IMR-90 (cell line): ENCODE data around the gene SEC31B. TPM values are rescaled to one million over a fixed set of nuclear protein-coding genes. Genes with fewer than 3 reads are reported as not detected.
A peak's percentile ranks its signal among the peaks of the same experiment; 100 is the strongest.

Source experiments
- ATAC-seq: fragments of 200-7000 bp; cut with Tn5 transposase; 2 replicates; pipeline ENCODE4 v1.9.1; 2020; ENCODE audit warnings: low read depth, mild to moderate bottlenecking, moderate library complexity
- BruUV-seq: library from RNA; stranded (reverse); fragments of 400-500 nt; replicated peaks from 2 replicates; lab custom pipeline; 2021; lab: Mats Ljungman, UMichigan
- CTCF ChIA-PET: fragments of 300-600 bp; formaldehyde crosslinking; extraction: SDS; loops from one replicate; lab custom pipeline; 2021; ENCODE audit warnings: antibody characterized with exemption; lab: Yijun Ruan, JAX
- POLR2A ChIA-PET: fragments of 300-600 bp; sonication (Branson Sonifier 250); formaldehyde crosslinking; loops from one replicate; lab custom pipeline; 2022; ENCODE audit warnings: antibody characterized with exemption; ENCODE audit not compliant: unreplicated experiment; lab: Charles Lee
- DNase-seq: peaks from one replicate; pipeline ENCODE4 v3.0.0; 2013
- H2AFZ ChIP-seq: replicated peaks from 2 replicates; pipeline ENCODE3; 2013; ENCODE audit warnings: low read length, mild to moderate bottlenecking; ENCODE audit not compliant: poor library complexity
- H2AK5ac ChIP-seq: 2 replicates; pipeline ENCODE4 v1.6.1; 2013; ENCODE audit warnings: low read depth, low read length, inconsistent platforms
- H2AK9ac ChIP-seq: replicated peaks from 2 replicates; pipeline ENCODE3; 2013; ENCODE audit warnings: mild to moderate bottlenecking, low read depth, low read length, moderate library complexity; ENCODE audit not compliant: poor library complexity
- H2BK120ac ChIP-seq: 2 replicates; pipeline ENCODE4 v1.6.1; 2013; ENCODE audit warnings: low read depth, low read length, inconsistent platforms
- H2BK15ac ChIP-seq: 3 replicates; pipeline ENCODE4 v1.6.1; 2013; ENCODE audit warnings: low read depth, low read length, inconsistent platforms
- H2BK20ac ChIP-seq: 2 replicates; pipeline ENCODE4 v1.6.1; 2013; ENCODE audit warnings: low read depth, mild to moderate bottlenecking, inconsistent platforms, low read length, moderate library complexity
- H2BK5ac ChIP-seq: 2 replicates; pipeline ENCODE4 v1.6.1; 2013; ENCODE audit warnings: mild to moderate bottlenecking, low read depth, low read length, inconsistent platforms; ENCODE audit not compliant: poor library complexity, severe bottlenecking
- H3K14ac ChIP-seq: replicated peaks from 2 replicates; pipeline ENCODE4 v1.6.1; 2013; ENCODE audit warnings: low read depth, low read length, inconsistent platforms
- H3K18ac ChIP-seq: 2 replicates; pipeline ENCODE4 v1.6.1; 2013; ENCODE audit warnings: low read depth, low read length, control low read depth
- H3K23ac ChIP-seq: 2 replicates; pipeline ENCODE4 v1.6.1; 2013; ENCODE audit warnings: low read depth, low read length, inconsistent platforms
- H3K27ac ChIP-seq: 2 replicates; pipeline ENCODE4 v1.5.1; 2013; ENCODE audit warnings: mild to moderate bottlenecking, control low read depth, low read length; ENCODE audit not compliant: insufficient read depth
- H3K27me3 ChIP-seq: 2 replicates; pipeline ENCODE4 v1.6.1; 2013; ENCODE audit warnings: low read length; ENCODE audit not compliant: control insufficient read depth, insufficient read depth
- H3K36me3 ChIP-seq: 2 replicates; pipeline ENCODE4 v1.6.1; 2013; ENCODE audit warnings: low read length, mixed read lengths; ENCODE audit not compliant: control insufficient read depth, insufficient read depth
- H3K4ac ChIP-seq: 2 replicates; pipeline ENCODE4 v1.6.1; 2013; ENCODE audit warnings: low read depth, low read length, inconsistent platforms
- H3K4me1 ChIP-seq: 2 replicates; pipeline ENCODE4 v1.6.1; 2013; ENCODE audit warnings: low read length, mixed read lengths; ENCODE audit not compliant: control insufficient read depth, insufficient read depth
- H3K4me2 ChIP-seq: 2 replicates; pipeline ENCODE4 v1.6.1; 2013; ENCODE audit warnings: low read depth, mild to moderate bottlenecking, control low read depth, low read length, moderate library complexity
- H3K4me3 ChIP-seq: 2 replicates; pipeline ENCODE4 v1.5.1; 2013; ENCODE audit warnings: low read depth, mild to moderate bottlenecking, control low read depth, low read length, moderate library complexity; ENCODE audit not compliant: insufficient read depth
- H3K56ac ChIP-seq: 2 replicates; pipeline ENCODE4 v1.6.1; 2013; ENCODE audit warnings: low read length, inconsistent platforms; ENCODE audit not compliant: insufficient read depth; ENCODE audit errors: extremely low read depth
- H3K79me1 ChIP-seq, 2 experiments: 2 replicates each; pipeline ENCODE4 v1.6.1; 2013; ENCODE audit warnings: low read length in 2 of 2, inconsistent platforms in 1 of 2, low read depth in 1 of 2
- H3K9ac ChIP-seq: 2 replicates; pipeline ENCODE4 v1.6.1; 2013; ENCODE audit warnings: low read depth, low read length, control low read depth
- H3K9me1 ChIP-seq: 2 replicates; pipeline ENCODE4 v1.6.1; 2013; ENCODE audit warnings: low read length, inconsistent platforms; ENCODE audit not compliant: insufficient read depth
- H3K9me3 ChIP-seq: 2 replicates; pipeline ENCODE4 v1.6.1; 2013; ENCODE audit warnings: low read length; ENCODE audit not compliant: control insufficient read depth, insufficient read depth
- H4K20me1 ChIP-seq: 2 replicates; pipeline ENCODE4 v1.6.1; 2013; ENCODE audit warnings: low read length, inconsistent platforms; ENCODE audit not compliant: insufficient read depth
- H4K5ac ChIP-seq: 2 replicates; pipeline ENCODE4 v1.6.1; 2013; ENCODE audit warnings: mild to moderate bottlenecking, low read depth, low read length, control low read depth
- H4K8ac ChIP-seq, 2 experiments: 2 replicates each; pipeline ENCODE4 v1.6.1; 2013; ENCODE audit warnings: low read depth in 2 of 2, low read length in 2 of 2, control low read depth in 1 of 2, inconsistent platforms in 1 of 2
- H4K91ac ChIP-seq: 2 replicates; pipeline ENCODE4 v1.6.1; 2013; ENCODE audit warnings: low read depth, low read length, inconsistent platforms; ENCODE audit not compliant: insufficient read depth
- CEBPB ChIP-seq: IDR thresholded peaks from 2 replicates; pipeline ENCODE4 v1.6.1; 2012; ENCODE audit warnings: low read depth, low read length, improper control_type of control experiment
- CTCF ChIP-seq: conservative IDR thresholded peaks from 2 replicates; pipeline ENCODE4 v1.5.1; 2012; ENCODE audit warnings: mild to moderate bottlenecking, low read depth, low read length, improper control_type of control experiment
- ELK1 ChIP-seq: fragments of 150-350 bp; IDR thresholded peaks from 2 replicates; pipeline ENCODE4 v1.6.1; 2016; ENCODE audit warnings: low read depth, mild to moderate bottlenecking, low read length, moderate library complexity, borderline replicate concordance
- MAFK ChIP-seq: IDR thresholded peaks from 2 replicates; pipeline ENCODE4 v1.6.1; 2012; ENCODE audit warnings: low read depth, low read length, improper control_type of control experiment
- NFE2L2 ChIP-seq: fragments of 150-350 bp; IDR thresholded peaks from 2 replicates; pipeline ENCODE4 v1.6.1; 2016; ENCODE audit warnings: low read depth, mild to moderate bottlenecking, low read length
- POLR2A ChIP-seq: IDR thresholded peaks from 2 replicates; pipeline ENCODE4 v1.6.1; 2012; ENCODE audit warnings: mild to moderate bottlenecking, low read depth, low read length
- RAD21 ChIP-seq: IDR thresholded peaks from 2 replicates; pipeline ENCODE4 v1.6.1; 2012; ENCODE audit warnings: low read length, improper control_type of control experiment
- RCOR1 ChIP-seq: IDR thresholded peaks from 2 replicates; pipeline ENCODE4 v1.6.1; 2012; ENCODE audit warnings: mild to moderate bottlenecking, low read length, improper control_type of control experiment; ENCODE audit not compliant: insufficient replicate concordance
- SMC3 ChIP-seq: fragments of 150-350 bp; IDR thresholded peaks from 2 replicates; pipeline ENCODE4 v1.6.1; 2016; ENCODE audit warnings: low read depth, mild to moderate bottlenecking, antibody characterized with exemption, low read length, moderate library complexity
- USF2 ChIP-seq: fragments of 150-350 bp; IDR thresholded peaks from 2 replicates; pipeline ENCODE4 v1.6.1; 2017; ENCODE audit warnings: mild to moderate bottlenecking, antibody characterized with exemption, low read length, low read depth
- WGBS, 2 experiments: methylation state at CpG; one replicate each; pipeline versions ENCODE4 v1.1.5 to v1.1.7; 2013; ENCODE audit warnings: missing lambda C conversion rate in 2 of 2; ENCODE audit not compliant: insufficient read length in 1 of 2; ENCODE audit errors: extremely low coverage in 2 of 2; 5-methylcytosine and 5-hydroxymethylcytosine counted together
- dilution Hi-C: fragments of 300-500 bp; cut with HindIII; formaldehyde crosslinking; loops from one replicate; pipeline ENCODE4 v1.14.3; 2018; ENCODE audit warnings: low sequenced_read_pairs; ENCODE audit not compliant: unreplicated experiment
- in situ Hi-C: fragments of 300-500 bp; cut with MboI; formaldehyde crosslinking; loops from 3 replicates; pipeline ENCODE4 v1.14.3; 2019; ENCODE audit warnings: low sequenced_read_pairs, inconsistent platforms, mixed read lengths
- intact Hi-C: fragments of 100-400 bp; cut with micrococcal nuclease; formaldehyde crosslinking; loops from 2 replicates; pipeline ENCODE4 v1.10.0; 2022
- polyA plus RNA-seq, 3 experiments: library from polyadenylated mRNA; depleted of rRNA; stranded (reverse); fragments of >200 nt; gene quantifications; 2 replicates each; pipeline ENCODE4 v1.2.3, GENCODE V29; 2012; ENCODE audit warnings: low replicate concordance in 1 of 3
- total RNA-seq: library from RNA; depleted of rRNA; stranded (reverse); fragments of >200 nt; gene quantifications from 2 replicates; pipeline ENCODE4 v1.2.3, GENCODE V29; 2012

Gene SEC31B
- total and polyA plus RNA-seq, 2 of the 4 experiments (the other 2 are of a cell fraction): 1.3 to 8.1 TPM

- Histone ChIP-seq H2BK15ac (no peak overlapping the region), H4K5ac (no peak overlapping the region), H3K36me3 (peaks cover 5% of the 10 kb centered on the region), H4K8ac (no peak overlapping the region), H3K23ac (no peak overlapping the region), H2BK20ac (no peak overlapping the region), H3K9me3 (no peaks in the 10 kb centered on the region), H4K20me1 (no peaks in the 10 kb centered on the region), H3K14ac (no peak overlapping the region), H3K4ac (no peak overlapping the region), H3K56ac (no peak overlapping the region), H2BK120ac (no peak overlapping the region), H3K4me2 (peak overlapping the region; percentile 54; the same call in 1 of the 2 replicates), H2AK9ac (no peak overlapping the region), H3K18ac (no peak overlapping the region), H3K79me1 (no peaks in the 10 kb centered on the region), H2AFZ (peak overlapping the region; percentile 84), H3K9ac (no peak overlapping the region), H3K4me3 (no peak overlapping the region), H4K91ac (no peak overlapping the region), H3K27me3 (no peaks in the 10 kb centered on the region), H3K9me1 (0 out of 2 replicates have a peak, but pooled peaks cover 3% of the 10 kb centered on the region), H2AK5ac (no peak overlapping the region), H2BK5ac (no peak overlapping the region), H3K4me1 (peaks cover 5% of the 10 kb centered on the region; the same call in 1 of the 2 replicates), H3K27ac (no peak overlapping the region)
- in situ Hi-C loops: no loop called here
- ChIA-PET POLR2A (interaction anchor here (1.1 kb wide), 1 partner anchor 364 kb away, joined by 3 read pairs; no protein-coding TSS in a partner anchor), CTCF (interaction anchor here (0.6 to 2.0 kb wide), 21 partner anchors 9 to 497 kb away, joined by 3 to 25 read pairs (median 3); partner anchors contain the start of genes HIF1AN and NDUFB8)
- TF ChIP-seq NFE2L2 (no peak), SMC3 (peak; percentile 42), USF2 (no peak), POLR2A (no peak), ELK1 (no peak), CEBPB (no peak), MAFK (no peak), RAD21 (peak; percentile 66), RCOR1 (no peak), CTCF (peak; percentile 72)
- peak; percentile 70 for DNase-seq
- BruUV-seq: no TSS peak
- intact Hi-C loops: loop anchor here (1.0 to 5.0 kb wide), 2 partner anchors 176 to 358 kb away; no protein-coding TSS in a partner anchor
- ATAC-seq: peak; percentile 67
- dilution Hi-C loops: no loop called here
- 7% methylated on average over 2 of the region's 7 CpGs; no CpG with 5 or more reads in 1 of the 2 experiments for WGBS, 2 experiments
Measured at GRCh38 chr10:100518761-100519241, 860 bp downstream of the SEC31B start.
